Loucy (cell line): ENCODE data around the gene BTBD9.

ENCODE experiments used
- H2AFZ ChIP-seq: fragments of 200-600 bp; sonication (generic); 2 replicates; pipeline ENCODE4 v1.6.0; 2016; ENCODE audit warnings: antibody characterized with exemption, mild to moderate bottlenecking, low read length, moderate library complexity
- H3F3A ChIP-seq: fragments of 200-600 bp; 2 replicates; pipeline ENCODE4 v1.6.0; 2016; ENCODE audit warnings: antibody characterized with exemption, low read depth, mild to moderate bottlenecking
- H3K27me3 ChIP-seq: fragments of 200-600 bp; sonication (generic); 2 replicates; pipeline ENCODE4 v1.6.1; 2014; ENCODE audit warnings: low read length, mild to moderate bottlenecking; ENCODE audit not compliant: insufficient read depth, poor library complexity, severe bottlenecking
- H3K36me3 ChIP-seq: fragments of 200-600 bp; sonication (generic); 2 replicates; pipeline ENCODE4 v1.6.1; 2016; ENCODE audit warnings: low read length; ENCODE audit not compliant: insufficient read depth
- H3K4me1 ChIP-seq: fragments of 200-600 bp; sonication (generic); 2 replicates; pipeline ENCODE4 v1.5.1; 2014; ENCODE audit warnings: low read length, mild to moderate bottlenecking; ENCODE audit not compliant: insufficient read depth, poor library complexity, severe bottlenecking
- H3K4me2 ChIP-seq: fragments of 200-600 bp; sonication (generic); 2 replicates; pipeline ENCODE4 v1.6.0; 2014; ENCODE audit warnings: antibody characterized with exemption, low read length, low read depth, mild to moderate bottlenecking; ENCODE audit not compliant: poor library complexity, severe bottlenecking
- H3K4me3 ChIP-seq: fragments of 200-600 bp; sonication (generic); 2 replicates; pipeline ENCODE4 v1.5.1; 2014; ENCODE audit warnings: low read length, mild to moderate bottlenecking, mixed read lengths; ENCODE audit not compliant: poor library complexity, severe bottlenecking
- H3K79me2 ChIP-seq: fragments of 200-600 bp; sonication (generic); 2 replicates; pipeline ENCODE4 v1.6.1; 2014; ENCODE audit warnings: low read length; ENCODE audit not compliant: insufficient read depth
- H3K9ac ChIP-seq: fragments of 200-600 bp; sonication (generic); 2 replicates; pipeline ENCODE4 v1.6.0; 2014; ENCODE audit warnings: mild to moderate bottlenecking, low read depth, low read length, moderate library complexity; ENCODE audit not compliant: poor library complexity, severe bottlenecking
- H3K9me2 ChIP-seq: fragments of 200-600 bp; sonication (generic); replicated peaks from 2 replicates; pipeline ENCODE4 v1.6.1; 2016; ENCODE audit warnings: low read depth, low read length, mixed read lengths
- H3K9me3 ChIP-seq: fragments of 200-600 bp; sonication (generic); 2 replicates; pipeline ENCODE4 v1.6.1; 2014; ENCODE audit warnings: mild to moderate bottlenecking, antibody characterized with exemption, low read length, low read depth; ENCODE audit not compliant: insufficient read depth
- H4K20me1 ChIP-seq: fragments of 200-600 bp; sonication (generic); 2 replicates; pipeline ENCODE4 v1.6.0; 2014; ENCODE audit warnings: antibody characterized with exemption, low read length, mild to moderate bottlenecking; ENCODE audit not compliant: insufficient read depth, poor library complexity, severe bottlenecking
- EZH2phosphoT487 ChIP-seq: fragments of 200-600 bp; IDR thresholded peaks from 2 replicates; pipeline ENCODE4 v1.6.1; 2018; ENCODE audit warnings: antibody characterized with exemption, mild to moderate bottlenecking, moderate library complexity, borderline replicate concordance
- TF ChIP-seq, protein P1 (sequence below): fragments of 200-600 bp; sonication (generic); conservative IDR thresholded peaks from 2 replicates; pipeline ENCODE4 v1.5.1; 2014; ENCODE audit warnings: mild to moderate bottlenecking, antibody characterized with exemption, low read length

BTBD9 gene

GRCh38 chr6:38640216-38640909, 634 bp upstream of the BTBD9 start:
- peak overlapping the region; percentile 95 for H3K4me3 ChIP-seq
- peak overlapping the region; percentile 100 for H2AFZ ChIP-seq
- H3K27me3 ChIP-seq, result no peaks in the 10 kb centered on the region
- peaks cover 30% of the 10 kb centered on the region for H3K4me1 ChIP-seq
- no peaks in the 10 kb centered on the region for H3K36me3 ChIP-seq
- TF ChIP-seq, protein P1, sequence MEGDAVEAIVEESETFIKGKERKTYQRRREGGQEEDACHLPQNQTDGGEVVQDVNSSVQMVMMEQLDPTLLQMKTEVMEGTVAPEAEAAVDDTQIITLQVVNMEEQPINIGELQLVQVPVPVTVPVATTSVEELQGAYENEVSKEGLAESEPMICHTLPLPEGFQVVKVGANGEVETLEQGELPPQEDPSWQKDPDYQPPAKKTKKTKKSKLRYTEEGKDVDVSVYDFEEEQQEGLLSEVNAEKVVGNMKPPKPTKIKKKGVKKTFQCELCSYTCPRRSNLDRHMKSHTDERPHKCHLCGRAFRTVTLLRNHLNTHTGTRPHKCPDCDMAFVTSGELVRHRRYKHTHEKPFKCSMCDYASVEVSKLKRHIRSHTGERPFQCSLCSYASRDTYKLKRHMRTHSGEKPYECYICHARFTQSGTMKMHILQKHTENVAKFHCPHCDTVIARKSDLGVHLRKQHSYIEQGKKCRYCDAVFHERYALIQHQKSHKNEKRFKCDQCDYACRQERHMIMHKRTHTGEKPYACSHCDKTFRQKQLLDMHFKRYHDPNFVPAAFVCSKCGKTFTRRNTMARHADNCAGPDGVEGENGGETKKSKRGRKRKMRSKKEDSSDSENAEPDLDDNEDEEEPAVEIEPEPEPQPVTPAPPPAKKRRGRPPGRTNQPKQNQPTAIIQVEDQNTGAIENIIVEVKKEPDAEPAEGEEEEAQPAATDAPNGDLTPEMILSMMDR, result no peak
- no peak for TF ChIP-seq EZH2phosphoT487
- peak overlapping the region; percentile 92 for H3K4me2 ChIP-seq
- H3K79me2 ChIP-seq, result peaks cover 8% of the 10 kb centered on the region
- no peaks in the 10 kb centered on the region; the same call in 1 of the 2 replicates for H3F3A ChIP-seq
- H3K9ac ChIP-seq, result peak overlapping the region; percentile 89
- no peaks in the 10 kb centered on the region for H3K9me2 ChIP-seq
- H3K9me3 ChIP-seq, result no peaks in the 10 kb centered on the region
- no peaks in the 10 kb centered on the region for H4K20me1 ChIP-seq

DNA sequence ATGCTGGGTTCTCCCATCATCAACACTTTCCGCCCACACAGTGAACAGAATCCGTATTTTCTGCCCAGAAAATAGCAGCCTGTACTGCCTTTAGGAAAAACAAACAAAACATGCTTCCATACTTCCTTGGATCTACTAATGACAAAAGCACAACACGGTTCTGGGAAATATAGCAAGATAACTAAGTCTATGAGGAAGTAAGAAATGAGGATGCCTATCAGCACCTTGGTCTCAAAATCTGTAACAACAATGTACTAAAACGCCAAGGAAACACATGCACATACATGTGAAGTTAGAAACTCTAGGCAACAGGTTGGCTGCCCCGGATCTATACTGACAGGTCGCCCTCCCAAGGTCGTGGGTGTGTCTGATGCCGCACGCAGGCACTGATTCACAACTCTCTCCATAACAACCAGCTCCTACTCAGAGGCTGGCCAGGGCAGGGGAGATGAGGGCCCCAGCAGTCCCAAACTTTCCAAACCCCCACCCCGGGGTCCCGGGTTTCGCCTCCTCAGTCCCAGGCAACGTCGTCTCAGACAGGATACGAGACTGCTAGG, 710 bp downstream of the BTBD9 start:
- Histone ChIP-seq H3K79me2 (peaks cover 8% of the 10 kb centered on the region), H3F3A (no peaks in the 10 kb centered on the region; the same call in 1 of the 2 replicates), H3K4me3 (peak overlapping the region; percentile 95), H4K20me1 (no peaks in the 10 kb centered on the region), H3K4me2 (peak overlapping the region; percentile 99), H3K36me3 (no peaks in the 10 kb centered on the region), H3K9me3 (no peaks in the 10 kb centered on the region), H2AFZ (peak overlapping the region; percentile 100), H3K9ac (peak overlapping the region; percentile 89), H3K9me2 (no peaks in the 10 kb centered on the region), H3K4me1 (peaks cover 34% of the 10 kb centered on the region), H3K27me3 (no peaks in the 10 kb centered on the region)
- TF ChIP-seq, protein P1, result no peak
- TF ChIP-seq EZH2phosphoT487, result no peak

DNA sequence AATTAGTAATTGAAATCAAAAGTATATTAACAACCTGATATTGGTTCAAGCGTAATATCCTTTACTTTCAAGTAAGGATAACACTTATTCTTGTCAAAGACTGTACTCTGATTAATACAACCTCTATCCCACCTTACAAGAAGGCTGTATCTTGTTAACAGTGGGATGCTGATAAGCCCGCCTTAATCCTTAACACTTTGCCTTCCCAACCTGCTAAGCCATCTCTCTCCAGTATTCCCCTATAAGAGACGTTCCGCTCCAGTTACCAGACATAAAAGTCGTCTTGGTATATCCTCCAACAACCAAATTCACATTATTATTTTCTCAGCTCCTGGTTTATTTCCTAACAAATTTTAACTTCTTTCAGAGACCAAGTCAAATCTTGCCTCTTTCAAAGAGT, 2.0 kb downstream of the BTBD9 start:
- peaks cover 34% of the 10 kb centered on the region for H3K4me1 ChIP-seq
- H3K4me2 ChIP-seq, result no peak overlapping the region
- H3K4me3 ChIP-seq, result no peak overlapping the region
- no peaks in the 10 kb centered on the region for H3K36me3 ChIP-seq
- no peaks in the 10 kb centered on the region for H3K27me3 ChIP-seq
- no peak overlapping the region for H3K9ac ChIP-seq
- H3K9me2 ChIP-seq, result no peaks in the 10 kb centered on the region
- no peaks in the 10 kb centered on the region for H3K9me3 ChIP-seq
- no peak overlapping the region for H2AFZ ChIP-seq
- no peaks in the 10 kb centered on the region; the same call in 1 of the 2 replicates for H3F3A ChIP-seq
- TF ChIP-seq, protein P1, result no peak
- no peak for TF ChIP-seq EZH2phosphoT487
- peaks cover 8% of the 10 kb centered on the region for H3K79me2 ChIP-seq
- H4K20me1 ChIP-seq, result no peaks in the 10 kb centered on the region
